CD4-positive, alpha-beta T cell (primary cell): ENCODE measurements around the gene SYT2. TPM values are rescaled to one million over a fixed set of nuclear protein-coding genes. Genes with fewer than 3 reads are reported as not detected.

Experiments used
- ATAC-seq: fragments of 200-7000 bp; cut with Tn5 transposase; one replicate; pipeline ENCODE4 v1.10.0; 2022; ENCODE audit warnings: mild to moderate bottlenecking; ENCODE audit not compliant: poor library complexity
- CTCF ChIA-PET: fragments of 350-600 bp; sonication (Branson Sonifier 250); formaldehyde crosslinking; loops from one replicate; lab custom pipeline; 2021; ENCODE audit warnings: antibody characterized with exemption, inconsistent platforms; lab: Charles Lee
- POLR2A ChIA-PET: fragments of 350-600 bp; sonication (Branson Sonifier 250); formaldehyde crosslinking; loops from one replicate; lab custom pipeline; 2021; ENCODE audit warnings: antibody characterized with exemption, inconsistent platforms; lab: Charles Lee
- DNase-seq, 14 experiments: peaks; one replicate each; pipeline ENCODE4 v3.0.0-alpha.2; 2013 to 2020; ENCODE audit warnings: mixed read lengths in 2 of 14
- H3K27ac ChIP-seq, 2 donors: one replicate each; pipeline versions ENCODE4 v1.5.1 to v1.7.0; 2013; ENCODE audit warnings: low read length in 2 of 2, low read depth in 1 of 2, mild to moderate bottlenecking in 1 of 2
- H3K27me3 ChIP-seq, 2 experiments: 1 replicate in 1 of 2; 2 replicates in 1 of 2; pipeline versions ENCODE4 v1.6.1 to v1.7.0; 2013; ENCODE audit warnings: low read length in 2 of 2, control low read depth in 1 of 2, mild to moderate bottlenecking in 1 of 2, moderate library complexity in 1 of 2; ENCODE audit not compliant: insufficient read depth in 2 of 2, control insufficient read depth in 1 of 2
- H3K36me3 ChIP-seq: one replicate; pipeline ENCODE4 v1.6.1; 2013; ENCODE audit warnings: low read length, control low read depth; ENCODE audit not compliant: insufficient read depth
- H3K4me1 ChIP-seq: one replicate; pipeline ENCODE4 v1.6.1; 2013; ENCODE audit warnings: low read length, control low read depth; ENCODE audit not compliant: insufficient read depth
- H3K4me3 ChIP-seq: one replicate; pipeline ENCODE4 v1.5.1; 2013; ENCODE audit warnings: mild to moderate bottlenecking, low read length, moderate library complexity
- H3K9me3 ChIP-seq, 2 experiments: 1 replicate in 1 of 2; 2 replicates in 1 of 2; pipeline versions ENCODE4 v1.6.1 to v1.7.0; 2013; ENCODE audit warnings: low read length in 2 of 2, mild to moderate bottlenecking in 2 of 2, control low read depth in 1 of 2, moderate library complexity in 1 of 2; ENCODE audit not compliant: control insufficient read depth in 1 of 2, insufficient read depth in 1 of 2
- H3K27ac Mint-ChIP-seq: one replicate; pipeline ENCODE4 v1.8.0; 2020; ENCODE audit warnings: mixed read lengths
- H3K27me3 Mint-ChIP-seq: one replicate; pipeline ENCODE4 v1.8.0; 2021; ENCODE audit warnings: mixed read lengths
- H3K36me3 Mint-ChIP-seq: one replicate; pipeline ENCODE4 v1.8.0; 2021; ENCODE audit warnings: low read depth, mixed read lengths
- H3K4me1 Mint-ChIP-seq: one replicate; pipeline ENCODE4 v1.8.0; 2021; ENCODE audit warnings: low read depth, mixed read lengths
- H3K4me3 Mint-ChIP-seq: one replicate; pipeline ENCODE4 v1.8.0; 2020; ENCODE audit warnings: mild to moderate bottlenecking, mixed read lengths
- H3K9me3 Mint-ChIP-seq: one replicate; pipeline ENCODE4 v1.8.0; 2020; ENCODE audit warnings: mixed read lengths
- CTCF ChIP-seq: fragments of 200-600 bp; IDR thresholded peaks from one replicate; pipeline ENCODE4 v1.8.0; 2022; ENCODE audit warnings: antibody characterized with exemption, mild to moderate bottlenecking
- intact Hi-C, 2 experiments: fragments of 100-400 bp; cut with DNase I in 1 of 2; cut with micrococcal nuclease in 1 of 2; formaldehyde crosslinking; loops; one replicate each; pipeline versions ENCODE4 v1.15.1 to v1.9.0; 2023 to 2025; cut with DNase I, micrococcal nuclease
- total RNA-seq, 174 experiments: library from RNA in 2 of 174; stranded (reverse) in 2 of 174; gene quantifications; one replicate each; pipeline ENCODE4 v1.2.3 and lab custom pipeline; 2021 to 2026

SYT2 gene
- total RNA-seq, 2 experiments from 2014 or later: not detected

GRCh38 chr1:202578001-202578504, 132.2 kb downstream of the SYT2 start:
- Mint-ChIP-seq H3K4me1 (no peaks in the 10 kb centered on the region), H3K4me3 (no peak overlapping the region), H3K27ac (no peak overlapping the region), H3K36me3 (peaks cover 47% of the 10 kb centered on the region), H3K9me3 (no peaks in the 10 kb centered on the region), H3K27me3 (no peaks in the 10 kb centered on the region)
- Histone ChIP-seq H3K27ac (no peak overlapping the region), H3K36me3 (peaks cover 8% of the 10 kb centered on the region), H3K9me3 (no peaks in the 10 kb centered on the region), H3K4me3 (no peak overlapping the region), H3K27me3 (no peaks in the 10 kb centered on the region), H3K4me1 (no peaks in the 10 kb centered on the region)
- no peak for ATAC-seq
- no peak for DNase-seq
- CTCF ChIA-PET: no interaction called here
- intact Hi-C loops: no loop called here
- TF ChIP-seq CTCF: no peak
- POLR2A ChIA-PET: no interaction called here

- no peak for TF ChIP-seq CTCF
- POLR2A ChIA-PET: no interaction called here
- no peaks in the 10 kb centered on the region for H3K27me3 Mint-ChIP-seq
- H3K27ac ChIP-seq: no peak overlapping the region
- CTCF ChIA-PET: interaction anchor here (0.7 kb wide), 1 partner anchor 52 kb away, joined by 3 read pairs; no protein-coding TSS in a partner anchor
- peaks cover 8% of the 10 kb centered on the region for H3K36me3 ChIP-seq
- intact Hi-C loops: no loop called here
- H3K36me3 Mint-ChIP-seq: peaks cover 54% of the 10 kb centered on the region
- no peaks in the 10 kb centered on the region for H3K4me1 ChIP-seq
- no peaks in the 10 kb centered on the region for H3K9me3 ChIP-seq
- no peaks in the 10 kb centered on the region for H3K4me1 Mint-ChIP-seq
- no peak overlapping the region for H3K4me3 Mint-ChIP-seq
- H3K27me3 ChIP-seq: no peaks in the 10 kb centered on the region
- DNase-seq (no peak), ATAC-seq (no peak)
- no peak overlapping the region for H3K4me3 ChIP-seq
- H3K9me3 Mint-ChIP-seq: no peaks in the 10 kb centered on the region
- H3K27ac Mint-ChIP-seq: no peak overlapping the region
These were observed 132.9 kb downstream of the SYT2 start for GRCh38 chr1:202577381-202577780.

GRCh38 chr1:202576816-202577215, 133.4 kb downstream of the SYT2 start:
- no peak overlapping the region for H3K27ac ChIP-seq
- Mint-ChIP-seq H3K27ac (no peak overlapping the region), H3K36me3 (peaks cover 54% of the 10 kb centered on the region), H3K4me1 (no peaks in the 10 kb centered on the region), H3K9me3 (no peaks in the 10 kb centered on the region), H3K4me3 (no peak overlapping the region), H3K27me3 (no peaks in the 10 kb centered on the region)
- TF ChIP-seq CTCF: no peak
- ChIA-PET POLR2A (no interaction called here), CTCF (interaction anchor here (0.7 kb wide), 1 partner anchor 51 kb away, joined by 3 read pairs; no protein-coding TSS in a partner anchor)
- intact Hi-C loops: no loop called here
- H3K36me3 ChIP-seq: peaks cover 8% of the 10 kb centered on the region
- H3K4me1 ChIP-seq: no peaks in the 10 kb centered on the region
- ATAC-seq (no peak), DNase-seq (no peak)
- no peak overlapping the region for H3K4me3 ChIP-seq
- H3K27me3 ChIP-seq: no peaks in the 10 kb centered on the region
- H3K9me3 ChIP-seq: no peaks in the 10 kb centered on the region
